SK-N-MC (cell line): ENCODE measurements around the gene GH2.

Experiments
- EZH2 ChIP-seq: fragments of 200-600 bp; sonication (generic); IDR thresholded peaks from one replicate; pipeline ENCODE4 v1.6.1; 2017; ENCODE audit warnings: antibody characterized with exemption
- POLR2AphosphoS5 ChIP-seq: IDR thresholded peaks from 2 replicates; pipeline ENCODE4 v1.6.1; 2012; ENCODE audit warnings: mild to moderate bottlenecking, low read depth, low read length, borderline replicate concordance

DNA sequence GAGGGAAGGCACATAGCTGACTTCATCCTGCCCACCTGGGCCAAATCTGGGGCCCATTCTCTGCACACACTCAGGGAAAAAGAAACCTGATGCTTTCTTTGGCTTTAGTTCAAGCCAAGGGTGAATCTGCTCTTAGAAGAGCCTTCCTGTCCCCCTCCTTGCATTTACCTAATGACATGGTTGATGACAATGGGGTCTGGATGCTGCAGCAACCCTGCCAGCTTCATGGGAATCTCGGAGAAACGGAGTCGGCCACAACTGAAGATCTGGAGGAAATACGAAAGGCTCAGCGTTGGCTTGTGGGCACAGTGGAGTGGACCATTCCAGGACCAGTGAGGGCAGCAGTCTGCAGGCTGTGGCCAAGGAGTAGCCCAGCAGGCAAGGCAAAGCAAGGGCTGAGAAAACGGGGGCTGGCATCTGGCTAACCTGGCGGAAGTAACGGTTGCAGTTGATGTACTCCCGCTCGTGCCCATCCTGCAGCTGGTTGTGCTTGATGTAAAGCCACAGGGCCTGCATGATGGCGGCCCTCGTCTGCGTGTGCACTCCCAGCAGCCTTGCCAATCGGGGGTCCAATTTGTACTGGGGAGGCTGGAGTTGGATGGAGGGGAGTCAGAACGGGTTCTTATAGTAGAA, 47.9 kb downstream of the GH2 start:
- TF ChIP-seq POLR2AphosphoS5: peak; percentile 19; the same call in 1 of the 2 replicates
- no peak for TF ChIP-seq EZH2
